HG02840 (cell line): ENCODE data around the gene CRPPA.
"Not testable (repeated sequence)": the region's sequence is repeated elsewhere in the genome, so short reads cannot be mapped to it uniquely, and the experiment has no call there.

ENCODE experiments used
- ATAC-seq: cut with Tn5 transposase; IDR thresholded peaks from one replicate; pipeline ENCODE4 v1.9.1; 2021; ENCODE audit warnings: mild to moderate bottlenecking, moderate library complexity, moderate number of reproducible peaks; ENCODE audit not compliant: unreplicated experiment, low FRiP score

Gene CRPPA

GRCh38 chr7:16399265-16399831 is 22.0 kb downstream of the CRPPA start:
- no peak for ATAC-seq

GRCh38 chr7:16398146-16399017 is 23.0 kb downstream of the CRPPA start:
- ATAC-seq: no peak

GRCh38 chr7:16397501-16398145 is 23.7 kb downstream of the CRPPA start:
- no peak for ATAC-seq

- ATAC-seq: no peak
Observed at GRCh38 chr7:16396766-16397500, 24.4 kb downstream of the CRPPA start.

GRCh38 chr7:16395121-16395520 is 26.2 kb downstream of the CRPPA start:
- no peak for ATAC-seq

GRCh38 chr7:16393862-16394422 is 27.4 kb downstream of the CRPPA start:
- ATAC-seq: no peak

GRCh38 chr7:16392990-16393523 is 28.3 kb downstream of the CRPPA start:
- no peak for ATAC-seq

GRCh38 chr7:16383786-16384185 is 37.6 kb downstream of the CRPPA start:
- ATAC-seq: not testable (repeated sequence)

GRCh38 chr7:16383103-16383502 is 38.2 kb downstream of the CRPPA start:
- ATAC-seq: not testable (repeated sequence)
